Left kidney (tissue), 8 donors: ENCODE measurements around the gene C1orf115. TPM values are rescaled to one million over a fixed set of nuclear protein-coding genes. Genes with fewer than 3 reads are reported as not detected.
"Not testable (repeated sequence)": the region's sequence is repeated elsewhere in the genome, so short reads cannot be mapped to it uniquely, and the experiment has no call there.

Experiments used
- DNase-seq: peaks from one replicate; pipeline ENCODE4 v3.0.0-alpha.2; 2013
- long read RNA-seq, 8 donors: transcript quantifications; one replicate each; lab custom pipeline, GENCODE V29; 2026
- polyA plus RNA-seq: library from polyadenylated mRNA; unstranded; fragments of 120-200 nt; gene quantifications from one replicate; pipeline ENCODE4 v1.2.1, GENCODE V29; 2013; ENCODE audit not compliant: insufficient read length

Gene C1orf115
- polyA plus RNA-seq = 24.4 TPM
- long read RNA-seq, donor 1, transcript C1orf115-201 (2 exons, 3,413 nt) = major isoform, 16 of 16 reads
- long read RNA-seq, donor 1, partial matches to known transcripts = 0 of 16 reads
- long read RNA-seq, donor 1, other reads (novel, unspliced or antisense) = 0 of 16 reads
- long read RNA-seq, donor 2, transcript C1orf115-201 (2 exons, 3,413 nt) = major isoform, 16 of 16 reads
- long read RNA-seq, donor 2, partial matches to known transcripts = 0 of 16 reads
- long read RNA-seq, donor 2, other reads (novel, unspliced or antisense) = 0 of 16 reads
- long read RNA-seq, donor 3, transcript C1orf115-201 (2 exons, 3,413 nt) = major isoform, 7 of 7 reads
- long read RNA-seq, donor 3, partial matches to known transcripts = 0 of 7 reads
- long read RNA-seq, donor 3, other reads (novel, unspliced or antisense) = 0 of 7 reads
- long read RNA-seq, donor 4, partial matches to known transcripts = 0 of 1 reads
- long read RNA-seq, donor 4, other reads (novel, unspliced or antisense) = 0 of 1 reads
- long read RNA-seq, donor 5, transcript C1orf115-201 (2 exons, 3,413 nt) = major isoform, 20 of 20 reads
- long read RNA-seq, donor 5, partial matches to known transcripts = 0 of 20 reads
- long read RNA-seq, donor 5, other reads (novel, unspliced or antisense) = 0 of 20 reads
- long read RNA-seq, donor 6, transcript C1orf115-201 (2 exons, 3,413 nt) = major isoform, 14 of 14 reads
- long read RNA-seq, donor 6, partial matches to known transcripts = 0 of 14 reads
- long read RNA-seq, donor 6, other reads (novel, unspliced or antisense) = 0 of 14 reads
- long read RNA-seq, donor 7, transcript C1orf115-201 (2 exons, 3,413 nt) = major isoform, 7 of 7 reads
- long read RNA-seq, donor 7, partial matches to known transcripts = 0 of 7 reads
- long read RNA-seq, donor 7, other reads (novel, unspliced or antisense) = 0 of 7 reads
- long read RNA-seq, donor 8, transcript C1orf115-201 (2 exons, 3,413 nt) = major isoform, 5 of 5 reads
- long read RNA-seq, donor 8, partial matches to known transcripts = 0 of 5 reads
- long read RNA-seq, donor 8, other reads (novel, unspliced or antisense) = 0 of 5 reads

GRCh38 chr1:220690140-220691052, at the start of gene C1orf115:
TSS of gene C1orf115 (plus strand) at chr1:220690363. CDS start at chr1:220690403, 40 bp downstream.
- peak; percentile 79 for DNase-seq

- no peak for DNase-seq
These were observed 47.9 kb upstream of the C1orf115 start for GRCh38 chr1:220642285-220642684.

DNA sequence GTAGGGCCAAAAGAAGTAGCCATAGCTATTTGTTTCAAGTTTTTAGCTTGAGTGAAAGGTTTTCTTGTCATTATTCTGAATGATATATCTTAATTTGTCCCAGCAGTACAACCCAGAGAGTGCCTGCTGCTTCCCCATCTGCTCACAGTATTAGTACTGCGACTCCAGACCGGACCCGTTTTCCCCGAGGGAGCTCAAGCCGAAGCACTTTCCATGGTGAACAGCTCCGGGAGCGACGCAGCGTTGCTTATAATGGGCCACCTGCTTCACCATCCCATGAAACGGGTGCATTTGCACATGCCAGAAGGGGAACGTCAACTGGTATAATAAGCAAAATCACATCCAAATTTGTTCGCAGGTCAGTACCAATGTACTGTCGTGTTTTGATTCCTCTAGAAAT, 37.2 kb upstream of the C1orf115 start:
- DNase-seq = no peak

DNA sequence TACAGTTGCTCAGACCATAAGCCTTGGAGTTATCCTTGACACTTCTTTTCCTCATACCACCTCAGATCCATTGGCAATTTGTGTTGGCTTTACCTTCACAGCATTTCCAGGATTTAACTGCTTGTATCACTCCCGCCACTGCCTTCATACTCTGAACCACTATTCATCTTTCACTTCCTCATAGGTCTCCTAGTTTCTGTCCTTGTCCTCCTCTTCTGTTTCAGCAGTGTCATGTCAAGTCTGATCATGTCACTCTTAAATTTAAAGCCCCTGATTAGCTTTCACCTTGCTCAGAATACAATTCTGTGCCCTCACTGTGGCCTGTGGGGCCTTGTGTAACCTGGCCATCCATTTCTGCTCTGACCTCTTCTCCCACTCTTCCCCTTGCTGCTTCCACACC, 34.7 kb upstream of the C1orf115 start:
- DNase-seq = no peak

GRCh38 chr1:220655961-220656740, 34.0 kb upstream of the C1orf115 start:
- no peak for DNase-seq

GRCh38 chr1:220666349-220666748, 23.8 kb upstream of the C1orf115 start:
- DNase-seq = no peak

GRCh38 chr1:220669005-220669404, 21.2 kb upstream of the C1orf115 start:
- no peak for DNase-seq

- no peak for DNase-seq
These were observed 19.8 kb upstream of the C1orf115 start for GRCh38 chr1:220670365-220670764.

- no peak for DNase-seq
These were observed 16.2 kb upstream of the C1orf115 start for GRCh38 chr1:220673921-220674320.

GRCh38 chr1:220677251-220677650, 12.9 kb upstream of the C1orf115 start:
- no peak for DNase-seq

GRCh38 chr1:220680085-220680687, 10.0 kb upstream of the C1orf115 start:
- peak; percentile 35 for DNase-seq

- DNase-seq = no peak
These were observed 8.8 kb upstream of the C1orf115 start for GRCh38 chr1:220681220-220681880.

DNA sequence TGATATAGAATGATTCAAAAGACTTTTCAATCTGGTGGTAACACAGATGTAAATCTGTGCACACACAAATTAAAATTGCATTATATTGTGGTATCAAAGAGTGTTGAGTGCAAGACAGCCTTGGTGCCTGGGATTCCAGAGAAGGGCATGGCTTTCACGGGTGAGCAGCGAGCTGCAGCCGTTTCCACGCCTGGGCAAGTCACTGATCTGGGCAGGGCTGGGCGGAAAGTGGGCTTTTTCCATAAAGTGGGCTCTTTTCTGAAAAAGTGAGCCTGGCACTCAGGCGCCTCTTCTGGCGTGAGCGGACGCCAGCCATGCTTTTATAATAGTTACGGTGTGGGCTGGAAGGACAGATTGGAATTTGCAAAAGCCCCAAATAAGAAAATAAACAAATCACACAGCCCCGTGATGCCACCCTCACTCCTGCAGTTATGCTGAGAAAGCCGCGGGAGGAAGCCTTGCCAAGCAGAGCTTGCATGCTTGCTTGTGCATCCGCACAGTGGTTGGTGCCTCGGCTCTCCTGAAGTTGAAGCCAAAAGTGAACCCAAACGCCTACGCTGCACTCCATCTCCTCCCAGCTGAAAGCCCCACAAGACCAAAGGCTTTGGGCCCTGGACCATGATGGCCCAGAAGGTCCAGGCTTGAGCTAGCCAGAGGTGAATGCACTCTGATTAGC, 7.1 kb upstream of the C1orf115 start:
- no peak for DNase-seq

DNA sequence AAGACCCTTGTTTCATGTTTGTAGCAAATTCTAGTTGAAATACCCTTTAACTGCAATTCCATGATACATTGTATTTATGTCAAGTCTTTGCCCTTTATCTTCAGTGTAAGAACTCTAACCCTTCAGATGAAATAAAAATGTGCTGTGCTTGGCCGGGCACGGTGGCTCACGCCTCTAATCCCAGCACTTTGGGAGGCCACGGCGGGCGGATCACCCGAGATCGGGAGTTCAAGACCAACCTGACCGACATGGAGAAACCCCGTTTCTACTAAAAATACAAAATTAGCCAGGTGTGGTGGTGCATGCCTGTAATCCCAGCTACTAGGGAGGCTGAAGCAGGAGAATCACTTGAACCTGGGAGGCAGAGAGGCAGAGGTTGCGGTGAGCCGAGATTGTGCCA, 6.4 kb upstream of the C1orf115 start:
- DNase-seq = not testable (repeated sequence)

DNA sequence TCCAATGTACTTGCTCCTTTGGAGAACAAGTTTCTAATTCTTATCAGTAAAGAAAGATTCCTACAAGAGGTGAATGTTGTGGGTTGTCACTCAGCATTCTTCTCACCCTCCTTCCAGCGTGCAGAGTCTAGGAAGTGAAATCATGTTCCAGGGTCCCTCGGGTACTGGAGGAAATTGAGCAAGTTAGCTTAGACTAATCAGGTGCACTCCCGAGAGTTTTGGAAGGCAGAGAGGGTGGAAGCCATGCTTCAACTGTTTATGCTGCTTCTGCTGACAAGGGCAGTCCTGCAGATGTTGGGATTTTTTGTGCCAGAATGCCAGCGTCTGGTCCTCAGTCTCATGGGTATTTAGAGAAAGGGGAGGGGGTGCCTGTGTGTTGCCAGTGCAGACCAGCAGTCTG, 5.3 kb upstream of the C1orf115 start:
- DNase-seq = no peak

DNA sequence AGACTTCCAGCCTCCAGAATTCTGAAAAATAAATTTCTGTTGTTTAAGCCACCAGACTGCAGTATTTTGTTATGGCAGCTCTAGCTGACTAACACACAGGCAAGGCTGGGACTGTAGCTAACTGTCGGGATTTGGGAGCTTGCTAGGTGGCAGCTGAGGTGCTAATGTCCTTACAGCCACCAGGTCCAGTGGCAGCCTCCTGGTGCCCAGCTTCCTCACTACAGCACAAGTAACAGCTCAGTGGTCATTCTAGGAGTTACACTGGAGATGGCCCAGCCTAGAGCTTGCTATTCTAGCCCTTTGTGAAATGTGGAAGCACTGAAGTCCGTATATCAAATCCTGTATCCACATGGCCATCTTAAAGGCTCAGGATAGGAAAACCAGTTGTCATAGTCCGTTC, 4.3 kb upstream of the C1orf115 start:
- no peak for DNase-seq

DNA sequence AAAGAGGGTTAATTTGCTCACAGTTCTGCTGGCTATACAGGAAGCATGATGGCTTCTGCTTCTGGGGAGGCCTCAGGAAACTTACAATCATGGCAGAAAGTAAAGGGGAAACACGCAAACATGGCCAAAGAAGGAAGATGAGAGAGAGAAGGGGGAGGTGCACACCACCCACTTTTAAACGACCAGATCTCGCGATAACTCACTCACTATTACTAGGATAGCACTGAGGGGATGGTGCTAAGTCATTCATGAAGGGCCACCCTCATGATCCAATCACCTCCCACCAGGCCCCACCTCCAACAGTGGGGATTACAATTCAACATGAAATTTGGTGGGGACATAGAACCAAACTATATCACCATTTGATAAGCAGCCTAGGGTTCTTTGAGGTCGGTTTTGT, 2.4 kb upstream of the C1orf115 start:
- no peak for DNase-seq

GRCh38 chr1:220689666-220690065, 497 bp upstream of the C1orf115 start:
- DNase-seq = no peak

- DNase-seq = no peak
These were observed 1.0 kb downstream of the C1orf115 start for GRCh38 chr1:220691053-220691684.
